ENCODE data around the gene AQP5. TPM values are rescaled to one million over a fixed set of nuclear protein-coding genes. Genes with fewer than 3 reads are reported as not detected.
"Not testable (repeated sequence)": the region's sequence is repeated elsewhere in the genome, so short reads cannot be mapped to it uniquely, and the experiment has no call there.

The AQP5 gene
- total RNA-seq, 2 experiments from 2014 or later: not detected

GRCh38 chr12:49974677-49975317 lies 13.1 kb downstream of the AQP5 start:
- Mint-ChIP-seq H3K4me3 (no peak overlapping the region), H3K9me3 (no peaks in the 10 kb centered on the region), H3K36me3 (peaks cover 1% of the 10 kb centered on the region), H3K27me3 (no peaks in the 10 kb centered on the region), H3K4me1 (no peaks in the 10 kb centered on the region), H3K27ac (no peak overlapping the region)
- no peak for DNase-seq

GRCh38 chr12:49975318-49975761 lies 13.7 kb downstream of the AQP5 start:
- DNase-seq: no peak
- Mint-ChIP-seq H3K27me3 (no peaks in the 10 kb centered on the region), H3K9me3 (no peaks in the 10 kb centered on the region), H3K27ac (no peak overlapping the region), H3K36me3 (peaks cover 1% of the 10 kb centered on the region), H3K4me1 (no peaks in the 10 kb centered on the region), H3K4me3 (no peak overlapping the region)

GRCh38 chr12:49976557-49976956 lies 14.9 kb downstream of the AQP5 start:
- Mint-ChIP-seq H3K4me1 (no peaks in the 10 kb centered on the region), H3K36me3 (peaks cover 1% of the 10 kb centered on the region), H3K27me3 (no peaks in the 10 kb centered on the region), H3K9me3 (no peaks in the 10 kb centered on the region), H3K27ac (no peak overlapping the region), H3K4me3 (no peak overlapping the region)
- no peak for DNase-seq

- Mint-ChIP-seq H3K36me3 (peaks cover 1% of the 10 kb centered on the region), H3K27me3 (no peaks in the 10 kb centered on the region), H3K9me3 (no peaks in the 10 kb centered on the region), H3K4me3 (no peak overlapping the region), H3K4me1 (no peaks in the 10 kb centered on the region), H3K27ac (no peak overlapping the region)
- DNase-seq: no peak
Measured at GRCh38 chr12:49978125-49978524, 16.5 kb downstream of the AQP5 start.

- no peak for DNase-seq
- Mint-ChIP-seq H3K27me3 (no peaks in the 10 kb centered on the region), H3K9me3 (no peaks in the 10 kb centered on the region), H3K27ac (no peak overlapping the region), H3K36me3 (peaks cover 1% of the 10 kb centered on the region), H3K4me3 (no peak overlapping the region), H3K4me1 (no peaks in the 10 kb centered on the region)
Measured at GRCh38 chr12:49979016-49979586, 17.4 kb downstream of the AQP5 start.

- Mint-ChIP-seq H3K36me3 (peaks cover 1% of the 10 kb centered on the region), H3K27ac (no peak overlapping the region), H3K4me1 (no peaks in the 10 kb centered on the region), H3K9me3 (no peaks in the 10 kb centered on the region), H3K4me3 (no peak overlapping the region), H3K27me3 (no peaks in the 10 kb centered on the region)
- no peak for DNase-seq
Measured at GRCh38 chr12:49979791-49980190, 18.1 kb downstream of the AQP5 start.

- Mint-ChIP-seq H3K4me1 (no peaks in the 10 kb centered on the region), H3K27me3 (no peaks in the 10 kb centered on the region), H3K9me3 (no peaks in the 10 kb centered on the region), H3K4me3 (no peak overlapping the region), H3K27ac (no peak overlapping the region), H3K36me3 (peaks cover 1% of the 10 kb centered on the region)
- no peak for DNase-seq
Measured at GRCh38 chr12:49980501-49981349, 19.1 kb downstream of the AQP5 start.

GRCh38 chr12:49982246-49983087 lies 20.8 kb downstream of the AQP5 start:
- peaks cover 1% of the 10 kb centered on the region for H3K36me3 Mint-ChIP-seq
- H3K4me3 Mint-ChIP-seq: no peak overlapping the region
- no peak overlapping the region for H3K27ac Mint-ChIP-seq
- H3K9me3 Mint-ChIP-seq: no peaks in the 10 kb centered on the region
- DNase-seq: no peak
- peaks cover 6% of the 10 kb centered on the region for H3K4me1 Mint-ChIP-seq
- H3K27me3 Mint-ChIP-seq: no peaks in the 10 kb centered on the region

GRCh38 chr12:49983892-49984291 lies 22.2 kb downstream of the AQP5 start:
- Mint-ChIP-seq H3K27me3 (no peaks in the 10 kb centered on the region), H3K4me3 (no peak overlapping the region), H3K27ac (no peak overlapping the region), H3K36me3 (peaks cover 5% of the 10 kb centered on the region), H3K4me1 (peaks cover 6% of the 10 kb centered on the region), H3K9me3 (no peaks in the 10 kb centered on the region)
- DNase-seq: no peak

GRCh38 chr12:49984476-49985359 lies 23.0 kb downstream of the AQP5 start:
- peaks cover 7% of the 10 kb centered on the region for H3K36me3 Mint-ChIP-seq
- no peaks in the 10 kb centered on the region for H3K27me3 Mint-ChIP-seq
- no peak for DNase-seq
- H3K4me3 Mint-ChIP-seq: no peak overlapping the region
- peaks cover 6% of the 10 kb centered on the region for H3K4me1 Mint-ChIP-seq
- no peaks in the 10 kb centered on the region for H3K9me3 Mint-ChIP-seq
- H3K27ac Mint-ChIP-seq: no peak overlapping the region

GRCh38 chr12:49985981-49986380 lies 24.3 kb downstream of the AQP5 start:
- Mint-ChIP-seq H3K4me3 (no peak overlapping the region), H3K27me3 (no peaks in the 10 kb centered on the region), H3K36me3 (peaks cover 7% of the 10 kb centered on the region), H3K4me1 (peaks cover 6% of the 10 kb centered on the region), H3K27ac (no peak overlapping the region), H3K9me3 (no peaks in the 10 kb centered on the region)
- DNase-seq: no peak

GRCh38 chr12:49986476-49986875 lies 24.8 kb downstream of the AQP5 start:
- H3K27ac Mint-ChIP-seq, H3K4me1 Mint-ChIP-seq, DNase-seq, H3K36me3 Mint-ChIP-seq, H3K27me3 Mint-ChIP-seq, H3K9me3 Mint-ChIP-seq, H3K4me3 Mint-ChIP-seq: not testable (repeated sequence)

GRCh38 chr12:49987625-49988303 lies 26.1 kb downstream of the AQP5 start:
- H3K4me3 Mint-ChIP-seq: no peak overlapping the region
- no peaks in the 10 kb centered on the region for H3K9me3 Mint-ChIP-seq
- peaks cover 15% of the 10 kb centered on the region for H3K36me3 Mint-ChIP-seq
- no peak for DNase-seq
- no peaks in the 10 kb centered on the region for H3K27me3 Mint-ChIP-seq
- H3K4me1 Mint-ChIP-seq: peaks cover 6% of the 10 kb centered on the region
- H3K27ac Mint-ChIP-seq: no peak overlapping the region

GRCh38 chr12:49989400-49989799 lies 27.7 kb downstream of the AQP5 start:
- H3K4me1 Mint-ChIP-seq, H3K27me3 Mint-ChIP-seq, H3K27ac Mint-ChIP-seq, H3K4me3 Mint-ChIP-seq, H3K9me3 Mint-ChIP-seq, DNase-seq: not testable (repeated sequence)
- H3K36me3 Mint-ChIP-seq: peaks cover 26% of the 10 kb centered on the region

Data from activated naive CD8-positive, alpha-beta T cell treated with anti-CD3 and anti-CD28 coated beads for 36 hours (primary cell).